NK-92 treated with Interleukin-12 subunit alpha and Interleukin-12 subunit beta, amount 100 ng/mL, for 24 hours (cell line): ENCODE data around the gene SRP68.
"Not testable (repeated sequence)": the region's sequence is repeated elsewhere in the genome, so short reads cannot be mapped to it uniquely, and the experiment has no call there.

Experiments
- DNase-seq: peaks from one replicate; lab custom pipeline; 2025; lab: John Stamatoyannopoulos, UW

The SRP68 gene

GRCh38 chr17:76089680-76090516 is 17.6 kb upstream of the SRP68 start:
- DNase-seq, result no peak

GRCh38 chr17:76088868-76089576 is 16.7 kb upstream of the SRP68 start:
- no peak for DNase-seq

GRCh38 chr17:76088041-76088867 is 15.9 kb upstream of the SRP68 start:
- DNase-seq, result no peak

- no peak for DNase-seq
These were observed 15.2 kb upstream of the SRP68 start for GRCh38 chr17:76087531-76087930.

GRCh38 chr17:76086384-76086783 is 14.1 kb upstream of the SRP68 start:
- DNase-seq, result no peak

GRCh38 chr17:76085731-76086366 is 13.5 kb upstream of the SRP68 start:
- DNase-seq, result no peak

GRCh38 chr17:76085066-76085730 is 12.9 kb upstream of the SRP68 start:
- no peak for DNase-seq

GRCh38 chr17:76083536-76084182 is 11.3 kb upstream of the SRP68 start:
- no peak for DNase-seq

GRCh38 chr17:76082326-76083251 is 10.3 kb upstream of the SRP68 start:
- no peak for DNase-seq

GRCh38 chr17:76081295-76082210 is 9.2 kb upstream of the SRP68 start:
- DNase-seq, result no peak

GRCh38 chr17:76080768-76081287 is 8.5 kb upstream of the SRP68 start:
- DNase-seq, result no peak

GRCh38 chr17:76079956-76080767 is 7.8 kb upstream of the SRP68 start:
- no peak for DNase-seq

GRCh38 chr17:76079535-76079955 is 7.2 kb upstream of the SRP68 start:
- no peak for DNase-seq

GRCh38 chr17:76078860-76079534 is 6.7 kb upstream of the SRP68 start, which contains the start of gene ZACN:
Gene ZACN, plus strand, starts transcription at chr17:76079182. Its CDS starts 83 bp downstream, at chr17:76079265.
- no peak for DNase-seq

- not testable (repeated sequence) for DNase-seq
These were observed 6.1 kb upstream of the SRP68 start for GRCh38 chr17:76078370-76078769.

- no peak for DNase-seq
These were observed 5.3 kb upstream of the SRP68 start for GRCh38 chr17:76077584-76078110.
